K562 (cell line): ENCODE measurements around the gene DYNC1H1. TPM values are rescaled to one million over a fixed set of nuclear protein-coding genes. Genes with fewer than 3 reads are reported as not detected.
A peak's percentile ranks its signal among the peaks of the same experiment; 100 is the strongest.

Experiments
- ARID3A ChIP-seq: IDR thresholded peaks from 2 replicates; pipeline ENCODE4 v1.6.1; 2012; ENCODE audit warnings: low read depth, low read length, improper control_type of control experiment, borderline replicate concordance
- CXXC5 ChIP-seq: fragments of 250-450 bp; sonication (Bioruptor Pico); IDR thresholded peaks from 2 replicates; pipeline ENCODE4 v1.8.0; 2022; ENCODE audit warnings: inconsistent platforms, mild to moderate bottlenecking, moderate library complexity
- E2F6 ChIP-seq, 2 experiments: IDR thresholded peaks; 2 replicates each; pipeline ENCODE4 v1.6.1; 2011; ENCODE audit warnings: borderline replicate concordance in 1 of 2, control low read depth in 1 of 2, low read depth in 1 of 2, low read length in 1 of 2, mild to moderate bottlenecking in 1 of 2, mixed read lengths in 1 of 2, moderate library complexity in 1 of 2; ENCODE audit not compliant: insufficient read depth in 1 of 2, insufficient read length in 1 of 2, poor library complexity in 1 of 2, severe bottlenecking in 1 of 2; ENCODE audit errors: extremely low read depth in 1 of 2
- GATAD2B ChIP-seq: fragments of 450-650 bp; IDR thresholded peaks from 2 replicates; pipeline ENCODE4 v1.6.1; 2017; ENCODE audit warnings: mild to moderate bottlenecking, borderline replicate concordance
- HCFC1 ChIP-seq: IDR thresholded peaks from 2 replicates; pipeline ENCODE4 v1.6.1; 2012; ENCODE audit warnings: low read depth, low read length, improper control_type of control experiment
- HMGXB4 ChIP-seq: sonication (generic); formaldehyde crosslinking; IDR thresholded peaks from 2 replicates; pipeline ENCODE4 v1.8.1; 2023; ENCODE audit warnings: mild to moderate bottlenecking, missing genetic modification reagents
- HSF4 ChIP-seq: fragments of 250-450 bp; sonication (Bioruptor Pico); IDR thresholded peaks from 2 replicates; pipeline ENCODE4 v2.1.2; 2022; ENCODE audit warnings: mild to moderate bottlenecking, moderate library complexity, borderline replicate concordance
- MCM7 ChIP-seq, 2 experiments: fragments of 450-650 bp; IDR thresholded peaks; 2 replicates each; pipeline ENCODE4 v1.6.1; 2016 to 2018
- NCOA1 ChIP-seq: fragments of 450-650 bp; IDR thresholded peaks from 2 replicates; pipeline ENCODE4 v1.6.1; 2016; ENCODE audit warnings: low read depth
- RBFOX2 ChIP-seq: fragments of 200-400 bp; formaldehyde crosslinking; IDR thresholded peaks from 2 replicates; pipeline ENCODE4 v1.6.1; 2017; ENCODE audit warnings: low read depth, mild to moderate bottlenecking, low read length, moderate library complexity
- THAP12 ChIP-seq: fragments of 250-450 bp; sonication (Bioruptor Pico); IDR thresholded peaks from 2 replicates; pipeline ENCODE4 v1.9.0; 2021; ENCODE audit warnings: mild to moderate bottlenecking, inconsistent platforms
- ZFP30 ChIP-seq: fragments of 250-450 bp; sonication (Bioruptor Pico); IDR thresholded peaks from 2 replicates; pipeline ENCODE4 v1.8.0; 2022; ENCODE audit warnings: moderate library complexity, mild to moderate bottlenecking, inconsistent platforms, borderline replicate concordance
- polyA plus RNA-seq, 8 experiments: library from polyadenylated mRNA; depleted of rRNA in 4 of 8; stranded (reverse) in 5 of 8; unstranded in 3 of 8; fragments of >200 nt; fragmentation: Nextera tagmentation in 2 of 8; fragmentation: Illumina TruSeq in 1 of 8; extraction: Ambion mirVana in 2 of 8; extraction: Trizol in 1 of 8; gene quantifications; 2 replicates each; pipeline versions ENCODE4 v1.2.1 to v1.2.3, GENCODE V29; 2011 to 2014; ENCODE audit warnings: inconsistent platforms in 1 of 8, missing spikeins in 1 of 8
- total RNA-seq, 7 experiments: library from RNA; depleted of rRNA in 6 of 7; stranded (reverse); fragments of >200 nt in 6 of 7; fragmentation: Illumina TruSeq in 2 of 7; extraction: Trizol in 2 of 7; gene quantifications; 2 replicates each; pipeline versions ENCODE4 v1.2.1 to v1.2.3, GENCODE V29; 2011 to 2021; ENCODE audit warnings: low replicate concordance in 1 of 7
- TF ChIP-seq, protein P1 (sequence below), 2 experiments: fragments of 200-800 bp in 1 of 2; sonication (Bioruptor generic) in 1 of 2; sonication (generic) in 1 of 2; formaldehyde crosslinking in 1 of 2; IDR thresholded peaks in 1 of 2; conservative IDR thresholded peaks in 1 of 2; 2 replicates each; pipeline versions ENCODE4 v1.5.0 to v1.6.1; 2016 to 2020; ENCODE audit warnings: missing compliant biosample characterization in 1 of 2, missing genetic modification characterization in 1 of 2, missing genetic modification reagents in 1 of 2

DYNC1H1 gene
- total and polyA plus RNA-seq, 9 of the 15 experiments (the other 6 are each of a cell fraction or from before 2014, with no cell fraction given): 31.9 to 335 (median 115) TPM

DNA sequence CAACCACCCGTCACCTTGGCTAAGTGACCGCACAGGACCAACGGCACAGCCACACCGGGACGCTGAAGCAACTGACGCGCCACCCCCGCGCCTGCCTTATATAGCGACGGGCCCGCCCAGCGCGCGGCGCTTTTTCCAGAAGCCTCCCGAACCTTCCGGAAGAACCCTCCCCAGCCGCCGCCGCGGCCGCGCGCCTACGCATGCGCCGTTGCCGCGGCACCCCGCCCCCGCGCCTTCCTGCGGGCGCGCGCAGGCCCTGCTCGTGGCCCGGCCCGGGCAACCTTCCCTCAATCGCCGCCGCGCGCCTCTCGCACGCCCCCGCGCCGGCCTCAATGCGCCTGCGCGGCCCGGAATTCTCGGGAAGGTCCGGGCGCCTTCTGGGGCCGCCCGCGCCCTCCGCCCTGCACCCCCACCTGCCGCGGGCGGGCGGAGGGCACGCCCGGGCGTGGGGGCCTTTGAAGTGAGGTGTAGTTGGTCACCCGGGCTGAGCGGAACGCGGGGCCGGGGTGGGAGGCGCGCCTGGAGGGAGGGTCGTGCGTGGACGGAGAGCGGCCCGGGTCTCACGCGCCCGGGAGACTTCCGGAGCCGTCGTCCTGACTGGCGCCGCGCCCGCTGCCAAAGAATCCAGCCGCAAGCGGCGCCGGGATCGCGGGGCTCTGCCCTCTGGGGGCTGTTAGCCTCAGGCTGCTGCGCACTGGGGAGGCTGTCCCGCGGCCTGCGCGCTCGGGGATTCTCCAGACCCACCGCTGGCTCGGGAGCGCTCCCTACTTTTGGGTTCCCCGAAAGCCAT is 122.8 kb downstream of the DYNC1H1 start, which contains the start of gene HSP90AA1 (continued):
- TF ChIP-seq ARID3A (no peak), E2F6 (IDR thresholded peaks at IDR 0.05; ENCODE audit: borderline replicate concordance in 1 of 2, extremely low read depth in 1 of 2, insufficient read depth in 1 of 2, insufficient read length in 1 of 2, low read depth in 1 of 2, low read length in 1 of 2, poor library complexity in 1 of 2, severe bottlenecking in 1 of 2) (peak; percentile 49 to 52), THAP12 (CRISPR knock-in tag) (peak; percentile 13; the same call in 1 of the 2 replicates), ZFP30 (CRISPR knock-in tag) (no peak), HSF4 (CRISPR knock-in tag) (no peak), HMGXB4 (CRISPR knock-in tag) (no peak), CXXC5 (CRISPR knock-in tag) (peak; percentile 79), GATAD2B (no peak; the same call in 1 of the 2 replicates), MCM7 (IDR thresholded peaks at IDR 0.05) (no peak), RBFOX2 (peak; percentile 99), NCOA1 (peak; percentile 27; the same call in 1 of the 2 replicates), HCFC1 (peak; percentile 29; the same call in 1 of the 2 replicates)
- TF ChIP-seq, protein P1, sequence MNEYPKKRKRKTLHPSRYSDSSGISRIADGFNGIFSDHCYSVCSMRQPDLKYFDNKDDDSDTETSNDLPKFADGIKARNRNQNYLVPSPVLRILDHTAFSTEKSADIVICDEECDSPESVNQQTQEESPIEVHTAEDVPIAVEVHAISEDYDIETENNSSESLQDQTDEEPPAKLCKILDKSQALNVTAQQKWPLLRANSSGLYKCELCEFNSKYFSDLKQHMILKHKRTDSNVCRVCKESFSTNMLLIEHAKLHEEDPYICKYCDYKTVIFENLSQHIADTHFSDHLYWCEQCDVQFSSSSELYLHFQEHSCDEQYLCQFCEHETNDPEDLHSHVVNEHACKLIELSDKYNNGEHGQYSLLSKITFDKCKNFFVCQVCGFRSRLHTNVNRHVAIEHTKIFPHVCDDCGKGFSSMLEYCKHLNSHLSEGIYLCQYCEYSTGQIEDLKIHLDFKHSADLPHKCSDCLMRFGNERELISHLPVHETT (CRISPR knock-in tag; conservative IDR thresholded peaks at IDR 0.05 in 1 of 2, IDR thresholded peaks at IDR 0.05 in 1 of 2): peak in 1 of 2 experiments; percentile 81; a peak in 2 of 4 replicates
